T-cell (primary cell): ENCODE data around the gene NEUROD2. TPM values are rescaled to one million over a fixed set of nuclear protein-coding genes. Genes with fewer than 3 reads are reported as not detected.

Source experiments
- ATAC-seq, 4 experiments: fragments of 200-7000 bp in 3 of 4; fragments of 150-1000 bp in 1 of 4; cut with Tn5 transposase; replicated peaks in 1 of 4; 1 replicate in 3 of 4; 2 replicates in 1 of 4; pipeline ENCODE4 v1.10.0; 2021; ENCODE audit warnings: moderate library complexity in 3 of 4, mild to moderate bottlenecking in 2 of 4, moderate number of reproducible peaks in 1 of 4
- CTCF ChIA-PET, 2 donors: fragments of 300-600 bp; sonication (Branson Sonifier 250); formaldehyde crosslinking; loops; one replicate each; lab custom pipeline; 2022; ENCODE audit warnings: antibody characterized with exemption in 2 of 2; lab: Charles Lee
- POLR2A ChIA-PET, 2 donors: fragments of 300-600 bp; sonication (Branson Sonifier 250); formaldehyde crosslinking; loops; one replicate each; lab custom pipeline; 2022; ENCODE audit warnings: antibody characterized with exemption in 2 of 2; lab: Charles Lee
- DNase-seq, 35 experiments: peaks; one replicate each; pipeline versions ENCODE4 v3.0.0 to v3.0.0-alpha.2; 2013 to 2023
- H3K27ac ChIP-seq: one replicate; pipeline ENCODE4 v1.5.1; 2013; ENCODE audit warnings: low read length
- H3K27me3 ChIP-seq, 2 experiments: replicated peaks in 1 of 2; 1 replicate in 1 of 2; 2 replicates in 1 of 2; pipeline versions ENCODE4 v1.6.1 to v1.7.0; 2013; ENCODE audit warnings: low read length in 1 of 2, mixed read lengths in 1 of 2; ENCODE audit not compliant: control insufficient read depth in 2 of 2, insufficient read depth in 2 of 2; ENCODE audit errors: extremely low read depth in 1 of 2
- H3K36me3 ChIP-seq, 2 donors: 1 replicate in 1 of 2; 2 replicates in 1 of 2; pipeline versions ENCODE4 v1.6.1 to v1.7.0; 2013; ENCODE audit warnings: low read length in 1 of 2; ENCODE audit not compliant: control insufficient read depth in 2 of 2, insufficient read depth in 1 of 2; ENCODE audit errors: extremely low read depth in 1 of 2
- H3K4me1 ChIP-seq, 2 experiments: 1 replicate in 1 of 2; 2 replicates in 1 of 2; pipeline versions ENCODE4 v1.6.1 to v1.7.0; 2013; ENCODE audit warnings: low read length in 2 of 2, mixed read lengths in 1 of 2; ENCODE audit not compliant: insufficient read depth in 2 of 2, control insufficient read depth in 1 of 2; ENCODE audit errors: extremely low read depth in 1 of 2
- H3K4me3 ChIP-seq, 2 donors: 1 replicate in 1 of 2; 2 replicates in 1 of 2; pipeline versions ENCODE4 v1.5.1 to v1.7.0; 2013; ENCODE audit warnings: mild to moderate bottlenecking in 2 of 2, low read length in 1 of 2, moderate library complexity in 1 of 2; ENCODE audit not compliant: control insufficient read depth in 1 of 2; ENCODE audit errors: extremely low read depth in 1 of 2
- H3K9me3 ChIP-seq: 2 replicates; pipeline ENCODE4 v1.7.0; 2013
- H3K27ac Mint-ChIP-seq, 2 donors: one replicate each; pipeline ENCODE4 v1.8.0; 2020 to 2021; ENCODE audit warnings: mild to moderate bottlenecking in 2 of 2, mixed read lengths in 2 of 2
- H3K27me3 Mint-ChIP-seq, 2 donors: one replicate each; pipeline ENCODE4 v1.8.0; 2021 to 2022; ENCODE audit warnings: mixed read lengths in 2 of 2
- H3K36me3 Mint-ChIP-seq: one replicate; pipeline ENCODE4 v1.8.0; 2021; ENCODE audit warnings: mixed read lengths
- H3K4me1 Mint-ChIP-seq, 3 donors: one replicate each; pipeline ENCODE4 v1.8.0; 2020 to 2022; ENCODE audit warnings: mixed read lengths in 3 of 3, mild to moderate bottlenecking in 1 of 3
- H3K4me3 Mint-ChIP-seq, 3 donors: one replicate each; pipeline ENCODE4 v1.8.0; 2020 to 2022; ENCODE audit warnings: mild to moderate bottlenecking in 3 of 3, mixed read lengths in 3 of 3, moderate library complexity in 3 of 3
- H3K9me3 Mint-ChIP-seq, 3 donors: one replicate each; pipeline ENCODE4 v1.8.0; 2020 to 2022; ENCODE audit warnings: mixed read lengths in 3 of 3
- WGBS: methylation state at CpG from one replicate; pipeline ENCODE4 v1.1.5; 2013; ENCODE audit warnings: missing lambda C conversion rate; ENCODE audit not compliant: insufficient coverage; 5-methylcytosine and 5-hydroxymethylcytosine counted together
- total RNA-seq, 35 experiments: library from RNA in 6 of 35; stranded (reverse) in 6 of 35; fragments of 120-200 nt in 1 of 35; gene quantifications; one replicate each; pipeline versions ENCODE4 v1.2.1 to v1.2.4 and lab custom pipeline; 2013 to 2026

NEUROD2 gene
- total RNA-seq, 5 donors from 2014 or later (not counting 1 experiment from before 2014, with no cell fraction given): not detected

DNA sequence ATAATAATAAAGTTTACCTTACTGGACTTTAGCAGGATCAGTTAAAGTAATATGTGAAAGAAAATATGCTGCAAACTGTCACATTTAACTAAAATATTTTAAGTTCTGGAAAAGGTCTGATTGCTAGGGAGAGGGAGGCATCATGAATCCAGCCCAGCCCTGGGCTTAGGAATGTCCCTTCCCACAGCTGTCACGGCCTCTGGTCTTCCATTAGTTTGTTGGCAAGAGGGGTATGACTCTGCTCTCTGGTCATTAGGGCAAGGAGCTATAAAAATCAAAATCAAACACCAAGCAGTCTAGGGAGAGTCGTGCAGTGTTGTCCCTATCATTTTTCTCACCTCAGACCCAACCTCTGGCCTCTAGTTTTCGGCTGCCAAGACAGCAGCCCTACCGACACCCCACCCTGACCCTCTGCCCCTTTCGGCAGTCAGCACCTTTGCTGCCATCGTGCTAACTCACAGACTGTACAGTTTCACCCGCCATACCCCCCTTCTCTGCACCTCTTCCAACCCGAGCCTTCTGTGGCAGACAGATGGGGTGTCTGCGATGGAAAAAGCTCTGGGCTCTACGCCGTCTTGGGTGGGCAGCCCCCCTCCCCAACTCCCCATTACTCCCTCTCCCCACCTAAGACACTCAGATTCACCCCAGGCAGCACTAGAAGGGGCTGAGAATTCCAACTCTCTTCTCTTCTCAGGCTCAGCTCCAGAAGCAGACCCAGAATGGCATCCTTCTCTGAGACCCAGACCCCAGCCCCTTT is 41.4 kb downstream of the NEUROD2 start:
- H3K27me3 ChIP-seq: peaks cover 0 to 7% of the 10 kb centered on the region in 2 experiments
- Mint-ChIP-seq H3K4me3 (no peak overlapping the region), H3K27me3 (no peaks in the 10 kb centered on the region), H3K9me3 (peaks cover 3 to 8% (median 6%) of the 10 kb centered on the region in 3 donors), H3K27ac (no peak overlapping the region), H3K4me1 (no peaks in the 10 kb centered on the region), H3K36me3 (peaks cover 79% of the 10 kb centered on the region)
- H3K4me1 ChIP-seq: no peaks in the 10 kb centered on the region
- ChIA-PET CTCF (no interaction called here), POLR2A (no interaction called here)
- 94% methylated on average over 7 of the region's 11 CpGs for WGBS
- no peak overlapping the region for H3K27ac ChIP-seq
- H3K9me3 ChIP-seq: no peaks in the 10 kb centered on the region
- H3K4me3 ChIP-seq: no peak overlapping the region
- peaks cover 0 to 46% of the 10 kb centered on the region in 2 donors for H3K36me3 ChIP-seq
- no peak for ATAC-seq
- DNase-seq: no peak

DNA sequence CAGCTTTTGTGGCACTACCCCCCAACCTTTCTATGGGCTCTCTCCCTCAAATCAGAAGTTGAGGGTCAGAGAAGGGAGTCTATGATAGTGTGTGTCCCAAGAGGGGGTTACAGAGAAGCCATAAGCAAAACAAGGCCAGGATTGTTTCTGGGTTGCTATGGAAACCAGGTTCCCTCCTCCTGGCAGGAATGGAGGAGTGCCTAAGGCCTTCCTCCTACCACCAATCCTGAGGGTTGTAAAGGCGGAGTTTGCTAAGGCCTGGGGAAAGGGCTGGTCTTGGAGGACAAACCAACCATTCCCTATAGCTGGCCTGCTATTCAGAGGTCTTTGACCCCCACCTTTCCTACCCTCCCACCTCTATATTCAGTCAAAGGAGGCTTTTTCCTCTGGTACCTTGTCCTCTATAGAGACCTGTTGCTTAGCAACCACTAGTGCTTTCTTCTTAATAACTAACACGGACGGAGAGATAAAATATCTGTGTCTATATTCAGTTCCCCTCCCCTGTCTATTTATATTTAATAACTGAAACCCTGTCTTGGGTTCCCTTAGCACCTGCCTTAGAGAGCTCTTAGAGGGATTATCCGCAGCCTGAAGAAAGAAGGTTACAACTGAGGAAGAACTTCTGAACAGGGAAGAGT is 43.4 kb downstream of the NEUROD2 start:
- no peak overlapping the region for H3K4me3 ChIP-seq
- Mint-ChIP-seq H3K9me3 (no peaks in the 10 kb centered on the region), H3K4me3 (no peak overlapping the region), H3K4me1 (no peaks in the 10 kb centered on the region), H3K27me3 (no peaks in the 10 kb centered on the region), H3K27ac (no peak overlapping the region), H3K36me3 (peaks cover 73% of the 10 kb centered on the region)
- ATAC-seq (no peak), DNase-seq (no peak)
- CTCF ChIA-PET: no interaction called here
- no peaks in the 10 kb centered on the region for H3K9me3 ChIP-seq
- peaks cover 0 to 52% of the 10 kb centered on the region in 2 donors for H3K36me3 ChIP-seq
- POLR2A ChIA-PET: no interaction called here
- no peak overlapping the region for H3K27ac ChIP-seq
- 80% methylated on average over 1 of the region's 4 CpGs for WGBS
- no peaks in the 10 kb centered on the region for H3K4me1 ChIP-seq
- H3K27me3 ChIP-seq: no peaks in the 10 kb centered on the region

GRCh38 chr17:39563476-39563875 is 44.2 kb downstream of the NEUROD2 start:
- POLR2A ChIA-PET: no interaction called here
- H3K4me3 ChIP-seq: no peak overlapping the region
- H3K27me3 ChIP-seq: no peaks in the 10 kb centered on the region
- H3K27ac Mint-ChIP-seq: no peak overlapping the region
- no peaks in the 10 kb centered on the region for H3K9me3 ChIP-seq
- H3K4me1 Mint-ChIP-seq: no peaks in the 10 kb centered on the region
- 86% methylated on average over 16 of the region's 17 CpGs for WGBS
- DNase-seq (no peak), ATAC-seq (no peak)
- H3K4me1 ChIP-seq: no peaks in the 10 kb centered on the region
- peaks cover 0 to 45% of the 10 kb centered on the region in 2 donors for H3K36me3 ChIP-seq
- H3K36me3 Mint-ChIP-seq: peaks cover 70% of the 10 kb centered on the region
- no peaks in the 10 kb centered on the region for H3K9me3 Mint-ChIP-seq
- H3K27me3 Mint-ChIP-seq: no peaks in the 10 kb centered on the region
- CTCF ChIA-PET: no interaction called here
- no peak overlapping the region for H3K27ac ChIP-seq
- H3K4me3 Mint-ChIP-seq: no peak overlapping the region

- POLR2A ChIA-PET: no interaction called here
- CTCF ChIA-PET: no interaction called here
- Mint-ChIP-seq H3K9me3 (no peaks in the 10 kb centered on the region), H3K4me1 (no peaks in the 10 kb centered on the region), H3K27ac (no peak overlapping the region), H3K36me3 (peaks cover 69% of the 10 kb centered on the region), H3K27me3 (no peaks in the 10 kb centered on the region), H3K4me3 (no peak overlapping the region)
- no peaks in the 10 kb centered on the region for H3K27me3 ChIP-seq
- no peaks in the 10 kb centered on the region for H3K4me1 ChIP-seq
- no peak overlapping the region for H3K4me3 ChIP-seq
- WGBS: 82% methylated on average over 3 of the region's 7 CpGs
- DNase-seq: no peak
- H3K36me3 ChIP-seq: peaks cover 0 to 40% of the 10 kb centered on the region in 2 donors
- H3K27ac ChIP-seq: no peak overlapping the region
- H3K9me3 ChIP-seq: no peaks in the 10 kb centered on the region
- ATAC-seq: no peak
These were observed 44.7 kb downstream of the NEUROD2 start for GRCh38 chr17:39562976-39563375.

DNA sequence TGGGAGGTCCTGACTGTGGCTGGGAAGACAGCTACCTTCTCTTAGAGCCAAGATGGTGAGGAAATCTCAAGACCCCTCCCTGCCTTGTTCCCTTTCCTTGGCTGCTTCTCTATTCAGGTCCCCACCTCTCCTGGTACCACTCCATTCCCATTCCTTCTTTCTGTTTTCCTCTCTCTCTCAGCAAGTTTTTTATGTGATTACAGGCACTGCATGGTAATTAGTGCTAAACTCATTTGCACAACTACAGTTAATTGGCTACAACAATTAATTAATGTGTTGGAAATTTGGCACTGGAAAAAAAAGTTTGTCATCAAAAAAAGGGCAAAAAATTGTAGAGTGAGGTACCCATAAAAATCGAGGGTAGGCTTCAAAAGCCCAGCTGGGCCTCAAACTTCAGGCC is 45.3 kb downstream of the NEUROD2 start:
- Histone ChIP-seq H3K9me3 (no peaks in the 10 kb centered on the region), H3K4me3 (no peak overlapping the region), H3K36me3 (peaks cover 0 to 35% of the 10 kb centered on the region in 2 donors), H3K4me1 (no peaks in the 10 kb centered on the region), H3K27ac (no peak overlapping the region), H3K27me3 (no peaks in the 10 kb centered on the region)
- no peak for DNase-seq
- ChIA-PET POLR2A (no interaction called here), CTCF (no interaction called here)
- Mint-ChIP-seq H3K4me1 (no peaks in the 10 kb centered on the region), H3K27ac (no peak overlapping the region), H3K9me3 (no peaks in the 10 kb centered on the region), H3K4me3 (no peak overlapping the region), H3K27me3 (no peaks in the 10 kb centered on the region), H3K36me3 (peaks cover 69% of the 10 kb centered on the region)
- 80% methylated on average over 1 of the region's 1 CpG for WGBS
- no peak for ATAC-seq

DNA sequence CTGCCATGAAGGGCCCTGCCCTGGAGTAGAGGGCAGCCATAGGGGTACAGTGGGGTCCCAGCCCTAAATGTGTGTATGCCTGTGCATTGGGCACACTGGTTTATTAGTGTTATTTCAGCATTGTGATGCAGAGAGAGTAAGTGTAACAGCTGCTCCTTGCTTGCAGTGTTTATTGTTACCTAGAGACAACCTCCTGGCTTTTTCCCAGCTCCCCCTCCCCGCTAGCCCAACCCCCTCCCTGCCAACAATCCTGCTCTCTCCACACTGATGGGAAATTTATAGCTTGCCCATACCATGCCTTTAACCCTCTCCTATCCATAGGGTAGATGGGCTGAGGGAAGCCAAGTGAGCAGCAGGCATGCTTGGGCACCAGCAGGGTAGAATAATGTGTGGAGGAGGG is 51.3 kb downstream of the NEUROD2 start:
- no peaks in the 10 kb centered on the region for H3K4me1 Mint-ChIP-seq
- Histone ChIP-seq H3K9me3 (no peaks in the 10 kb centered on the region), H3K4me3 (no peak overlapping the region), H3K27ac (no peak overlapping the region), H3K36me3 (peaks cover 10 to 50% of the 10 kb centered on the region in 2 donors), H3K27me3 (no peaks in the 10 kb centered on the region), H3K4me1 (no peaks in the 10 kb centered on the region)
- ATAC-seq: no peak
- H3K27ac Mint-ChIP-seq: no peak overlapping the region
- ChIA-PET POLR2A (no interaction called here), CTCF (interaction anchor here (0.6 to 0.8 kb wide), 2 partner anchors 67 to 471 kb away, joined by 3 to 6 read pairs; no protein-coding TSS in a partner anchor)
- no peaks in the 10 kb centered on the region for H3K27me3 Mint-ChIP-seq
- H3K9me3 Mint-ChIP-seq: no peaks in the 10 kb centered on the region
- no CpG with 5 or more reads among the region's 1 CpG for WGBS
- H3K4me3 Mint-ChIP-seq: no peak overlapping the region
- H3K36me3 Mint-ChIP-seq: peaks cover 71% of the 10 kb centered on the region
- DNase-seq: no peak
